Measurements from ENCODE around the gene MFSD11.
A peak's percentile ranks its signal among the peaks of the same experiment; 100 is the strongest.
"Not testable (repeated sequence)": the region's sequence is repeated elsewhere in the genome, so short reads cannot be mapped to it uniquely, and the experiment has no call there.

The MFSD11 gene

GRCh38 chr17:76737676-76738467 lies at the start of gene MFSD11:
TSS of gene MFSD11 (plus strand) at chr17:76738119. CDS start at chr17:76738353, 234 bp downstream.
- DNase-seq = peak; percentile 89 to 98 (median 96)

GRCh38 chr17:76688165-76688622 lies 49.7 kb upstream of the MFSD11 start:
- DNase-seq = no peak

GRCh38 chr17:76689859-76690258 lies 48.1 kb upstream of the MFSD11 start:
- DNase-seq = no peak

- no peak for DNase-seq
Measured at GRCh38 chr17:76690596-76691280, 47.2 kb upstream of the MFSD11 start.

GRCh38 chr17:76691379-76692191 lies 46.3 kb upstream of the MFSD11 start:
- no peak for DNase-seq

GRCh38 chr17:76695059-76695831 lies 42.7 kb upstream of the MFSD11 start:
- DNase-seq = no peak

- no peak for DNase-seq
Measured at GRCh38 chr17:76696763-76697701, 40.9 kb upstream of the MFSD11 start.

GRCh38 chr17:76697702-76698465 lies 40.0 kb upstream of the MFSD11 start:
- no peak for DNase-seq

- DNase-seq = not testable (repeated sequence)
Measured at GRCh38 chr17:76698466-76698977, 39.4 kb upstream of the MFSD11 start.

- DNase-seq = no peak
Measured at GRCh38 chr17:76700270-76700616, 37.7 kb upstream of the MFSD11 start.

GRCh38 chr17:76700617-76701470 lies 37.1 kb upstream of the MFSD11 start:
- DNase-seq = no peak

- no peak for DNase-seq
Measured at GRCh38 chr17:76701471-76701967, 36.4 kb upstream of the MFSD11 start.

GRCh38 chr17:76702076-76702475 lies 35.8 kb upstream of the MFSD11 start:
- DNase-seq = no peak

GRCh38 chr17:76702941-76703637 lies 34.8 kb upstream of the MFSD11 start:
- DNase-seq = no peak

GRCh38 chr17:76704805-76705204 lies 33.1 kb upstream of the MFSD11 start:
- DNase-seq = no peak

GRCh38 chr17:76706817-76707216 lies 31.1 kb upstream of the MFSD11 start:
- no peak for DNase-seq

- DNase-seq = no peak
Measured at GRCh38 chr17:76707985-76708807, 29.7 kb upstream of the MFSD11 start.

Measured in stimulated activated naive CD4-positive, alpha-beta T cell (primary cell).